Astrocyte of the cerebellum (primary cell): ENCODE measurements around the gene OSBPL2.

Source experiments
- DNase-seq: peaks from one replicate; pipeline ENCODE4 v3.0.0-alpha.2; 2011; ENCODE audit warnings: low read depth
- H3K4me3 ChIP-seq: 2 replicates; pipeline ENCODE4 v1.5.1; 2011; ENCODE audit warnings: mild to moderate bottlenecking, low read depth, low read length, moderate library complexity
- CTCF ChIP-seq: IDR thresholded peaks from 2 replicates; pipeline ENCODE4 v1.5.1; 2012; ENCODE audit warnings: low read length, low read depth, moderate library complexity, mild to moderate bottlenecking; ENCODE audit errors: missing control alignments
- in situ Hi-C: cut with HindIII; loops from 2 replicates; pipeline ENCODE4 v1.10.0; 2017; ENCODE audit warnings: low sequenced_read_pairs

OSBPL2 gene

DNA sequence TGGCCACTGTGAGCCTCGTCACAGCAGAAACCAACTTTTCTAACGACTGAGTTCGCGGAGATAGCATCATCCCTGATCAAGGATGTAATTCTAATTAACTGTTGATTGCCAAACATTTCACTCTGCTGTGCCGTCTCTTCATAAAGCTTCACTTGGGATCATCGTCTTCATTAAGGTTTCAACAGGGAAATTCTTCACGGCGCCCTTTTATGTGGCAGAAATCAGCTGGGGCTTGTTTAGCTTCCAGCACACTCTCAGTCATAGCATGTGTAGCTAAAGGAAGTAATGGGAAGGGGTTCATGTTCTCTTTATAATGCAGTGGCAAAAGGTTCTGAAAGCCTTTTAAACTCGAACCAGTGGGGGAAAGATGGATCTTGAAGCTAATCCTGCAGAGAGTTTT lies 55.6 kb downstream of the OSBPL2 start:
- no peak overlapping the region for H3K4me3 ChIP-seq
- DNase-seq, result no peak
- in situ Hi-C loops, result loop anchor here (25.0 kb wide), 1 partner anchor 93 kb away; the partner anchor contains the start of gene RPS21
- no peak for TF ChIP-seq CTCF

- in situ Hi-C loops, result loop anchor here (25.0 kb wide), 1 partner anchor 93 kb away; the partner anchor contains the start of gene RPS21
- DNase-seq, result no peak
- no peak overlapping the region for H3K4me3 ChIP-seq
- TF ChIP-seq CTCF, result no peak
Measured at GRCh38 chr20:62294516-62294915, 56.2 kb downstream of the OSBPL2 start.

- no peak for TF ChIP-seq CTCF
- in situ Hi-C loops, result loop anchor here (25.0 kb wide), 1 partner anchor 90 kb away; the partner anchor contains the start of gene RPS21
- DNase-seq, result no peak
- H3K4me3 ChIP-seq, result no peak overlapping the region
Measured at GRCh38 chr20:62296724-62297448, 58.6 kb downstream of the OSBPL2 start.

DNA sequence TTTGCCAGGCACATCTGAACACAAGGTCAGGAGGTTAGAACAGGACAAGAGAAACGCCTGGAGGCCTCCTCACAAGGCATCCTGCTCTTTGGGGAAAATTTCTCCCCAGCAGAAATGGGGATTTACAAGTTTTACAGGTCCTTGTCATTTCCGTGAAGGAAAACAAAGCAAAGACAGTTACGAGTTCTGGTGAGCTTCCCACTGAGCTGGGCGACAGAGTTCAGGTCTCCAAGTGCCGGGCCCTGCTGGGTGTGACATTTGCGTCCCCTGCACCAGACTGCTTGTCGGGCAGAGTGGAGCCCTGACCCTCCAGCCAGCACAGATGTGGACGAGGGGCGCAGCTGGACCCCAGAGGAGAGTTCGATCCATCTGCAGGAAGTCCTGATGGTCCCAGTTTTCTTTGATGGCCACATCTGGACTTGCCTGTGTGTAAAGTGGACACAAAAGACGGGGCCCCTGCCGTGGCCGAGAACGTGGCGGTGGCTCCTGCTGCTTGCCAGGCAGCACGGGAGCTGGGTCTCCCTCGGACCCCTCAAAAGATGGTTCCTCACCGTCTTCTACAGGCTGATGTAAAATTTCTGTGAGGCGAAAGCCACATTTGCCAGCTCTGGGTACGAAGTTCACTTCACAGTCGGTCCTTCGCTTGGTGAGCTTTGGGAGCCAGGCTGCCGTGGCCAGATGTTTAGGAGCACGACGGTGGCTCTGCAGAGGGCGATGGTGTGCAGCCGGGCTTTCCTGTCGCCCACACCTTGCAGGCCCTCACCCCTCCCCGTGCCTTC lies 59.3 kb downstream of the OSBPL2 start:
- no peak for TF ChIP-seq CTCF
- in situ Hi-C loops, result loop anchor here (25.0 kb wide), 1 partner anchor 90 kb away; the partner anchor contains the start of gene RPS21
- DNase-seq, result no peak
- H3K4me3 ChIP-seq, result no peak overlapping the region

DNA sequence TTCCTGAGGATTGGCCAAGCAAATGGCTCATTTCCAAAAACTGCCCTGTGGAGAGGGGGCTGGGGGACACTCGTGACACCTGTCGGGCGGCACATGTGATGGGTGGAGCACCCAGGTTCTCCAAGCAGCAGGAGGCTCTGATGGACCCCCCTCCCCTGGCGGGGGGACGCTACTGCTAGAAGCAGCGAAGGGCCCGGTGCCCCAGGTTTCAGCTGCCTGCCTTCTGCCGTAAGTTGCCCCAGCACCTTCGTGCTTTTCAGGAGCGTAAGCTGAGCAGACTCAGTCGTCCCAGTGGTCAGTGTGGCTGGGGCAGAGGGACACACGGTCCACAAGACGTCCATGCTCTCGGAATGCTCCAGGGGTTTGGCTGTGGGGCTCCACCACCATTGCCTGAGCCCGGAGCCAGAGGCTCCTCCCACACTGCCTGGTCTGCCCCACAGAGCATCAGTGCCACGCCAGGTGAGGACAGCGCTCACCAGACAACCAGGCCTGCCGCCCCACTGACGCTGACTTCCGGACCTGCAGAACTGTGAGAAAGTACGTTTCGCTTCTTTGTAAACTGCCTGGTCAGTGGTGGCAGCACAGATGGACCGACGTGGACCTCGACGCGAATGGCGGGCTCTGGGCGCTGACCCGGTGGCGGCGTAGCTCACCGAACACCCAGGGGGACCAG lies 60.4 kb downstream of the OSBPL2 start:
- no peak overlapping the region for H3K4me3 ChIP-seq
- in situ Hi-C loops, result loop anchor here (25.0 kb wide), 1 partner anchor 89 kb away; the partner anchor contains the start of gene RPS21
- no peak for TF ChIP-seq CTCF
- DNase-seq, result no peak

GRCh38 chr20:62299666-62300236 lies 61.4 kb downstream of the OSBPL2 start:
- no peak overlapping the region for H3K4me3 ChIP-seq
- no peak for DNase-seq
- in situ Hi-C loops, result loop anchor here (25.0 kb wide), 1 partner anchor 88 kb away; the partner anchor contains the start of gene RPS21
- TF ChIP-seq CTCF, result no peak
